ENCODE data around the gene FAM83F.

FAM83F gene

GRCh38 chr22:40081662-40082061 is 86.9 kb downstream of the FAM83F start:
- no peak for DNase-seq (ENCODE audit: low read depth, low spot score)
- no peak overlapping the region for H3K4me3 ChIP-seq (ENCODE audit: low read length)

GRCh38 chr22:40082184-40082583 is 87.4 kb downstream of the FAM83F start:
- DNase-seq (ENCODE audit: low read depth, low spot score) = no peak
- no peak overlapping the region for H3K4me3 ChIP-seq (ENCODE audit: low read length)

- no peak for DNase-seq (ENCODE audit: low read depth, low spot score)
- H3K4me3 ChIP-seq (ENCODE audit: low read length) = no peak overlapping the region
These were observed 89.0 kb downstream of the FAM83F start for GRCh38 chr22:40083794-40084193.

GRCh38 chr22:40084246-40084645 is 89.5 kb downstream of the FAM83F start:
- DNase-seq (ENCODE audit: low read depth, low spot score) = no peak
- H3K4me3 ChIP-seq (ENCODE audit: low read length) = no peak overlapping the region

- H3K4me3 ChIP-seq (ENCODE audit: low read length) = no peak overlapping the region
- DNase-seq (ENCODE audit: low read depth, low spot score) = no peak
These were observed 94.1 kb downstream of the FAM83F start for GRCh38 chr22:40088818-40089217.

Measured in Jurkat, Clone E6-1 (cell line).